ENCODE data around the gene POU5F1. TPM values are rescaled to one million over a fixed set of nuclear protein-coding genes. Genes with fewer than 3 reads are reported as not detected.

POU5F1 gene
- total RNA-seq, 1 donor from 2014 or later, result 5.0 TPM

GRCh38 chr6:31145386-31145785, 25.1 kb downstream of the POU5F1 start:
- Histone ChIP-seq H3K27me3 (ENCODE audit: low read depth) (no peaks in the 10 kb centered on the region), H3K9me3 (no peaks in the 10 kb centered on the region), H3K27ac (no peak overlapping the region), H3K4me3 (no peak overlapping the region), H3K36me3 (peaks cover 30% of the 10 kb centered on the region), H3K4me1 (peaks cover 8% of the 10 kb centered on the region)
- no peak for TF ChIP-seq CTCF (IDR thresholded peaks at IDR 0.05)
- DNase-seq (no peak), ATAC-seq (no peak)
- intact Hi-C loops (cut with DNase I), result no loop called here

- ATAC-seq (no peak), DNase-seq (no peak)
- Histone ChIP-seq H3K9me3 (no peaks in the 10 kb centered on the region), H3K4me1 (peaks cover 8% of the 10 kb centered on the region), H3K4me3 (no peak overlapping the region), H3K36me3 (peaks cover 26% of the 10 kb centered on the region), H3K27ac (no peak overlapping the region), H3K27me3 (ENCODE audit: low read depth) (no peaks in the 10 kb centered on the region)
- no peak for TF ChIP-seq CTCF (IDR thresholded peaks at IDR 0.05)
- intact Hi-C loops (cut with DNase I), result no loop called here
These were observed 25.5 kb downstream of the POU5F1 start for GRCh38 chr6:31144970-31145340.

- no peak overlapping the region for H3K27ac ChIP-seq
- intact Hi-C loops (cut with DNase I), result no loop called here
These were observed 26.0 kb downstream of the POU5F1 start for GRCh38 chr6:31144296-31144969.

GRCh38 chr6:31143148-31143547, 27.3 kb downstream of the POU5F1 start:
- H3K4me3 ChIP-seq, result no peak overlapping the region
- no peaks in the 10 kb centered on the region for H3K9me3 ChIP-seq
- ATAC-seq (peak; percentile 28 to 41), DNase-seq (no peak)
- no peaks in the 10 kb centered on the region for H3K27me3 ChIP-seq (ENCODE audit: low read depth)
- H3K27ac ChIP-seq, result no peak overlapping the region
- peaks cover 14% of the 10 kb centered on the region for H3K4me1 ChIP-seq
- intact Hi-C loops (cut with DNase I), result no loop called here
- H3K36me3 ChIP-seq, result peaks cover 22% of the 10 kb centered on the region
- no peak for TF ChIP-seq CTCF (IDR thresholded peaks at IDR 0.05)

More at GRCh38 chr6:31144296-31144969, 26.0 kb downstream of the POU5F1 start:
- Histone ChIP-seq H3K36me3 (peaks cover 22% of the 10 kb centered on the region), H3K4me1 (peaks cover 9% of the 10 kb centered on the region), H3K4me3 (no peak overlapping the region), H3K9me3 (no peaks in the 10 kb centered on the region), H3K27me3 (ENCODE audit: low read depth) (no peaks in the 10 kb centered on the region)
- DNase-seq, result no peak
- TF ChIP-seq CTCF (IDR thresholded peaks at IDR 0.05), result no peak
- peak in 1 of 2 donors; percentile 11 for ATAC-seq

- H3K27me3 ChIP-seq (ENCODE audit: low read depth), result no peaks in the 10 kb centered on the region
- DNase-seq, result no peak
- no peaks in the 10 kb centered on the region for H3K9me3 ChIP-seq
- TF ChIP-seq CTCF (IDR thresholded peaks at IDR 0.05), result no peak
- H3K27ac ChIP-seq, result no peak overlapping the region
- peaks cover 22% of the 10 kb centered on the region for H3K4me1 ChIP-seq
- peaks cover 22% of the 10 kb centered on the region for H3K36me3 ChIP-seq
- no peak overlapping the region for H3K4me3 ChIP-seq
- ATAC-seq, result no peak
- intact Hi-C loops (cut with DNase I), result no loop called here
These were observed 28.1 kb downstream of the POU5F1 start for GRCh38 chr6:31142361-31142761.

Measured in lower lobe of right lung (tissue), 2 donors.